Posterior cingulate gyrus (tissue), 11 donors: ENCODE results near the gene CKS2.
"Not testable (repeated sequence)": the region's sequence is repeated elsewhere in the genome, so short reads cannot be mapped to it uniquely, and the experiment has no call there.

Experiments
- DNase-seq, 10 donors: peaks; one replicate each; pipeline versions ENCODE4 v3.0.0 to v3.0.0-alpha.2; 2020 to 2021; ENCODE audit warnings: mixed read lengths in 3 of 10
- intact Hi-C: fragments of 100-400 bp; cut with DNase I; formaldehyde crosslinking; loops from one replicate; pipeline ENCODE4 v1.15.1; 2023

CKS2 gene

DNA sequence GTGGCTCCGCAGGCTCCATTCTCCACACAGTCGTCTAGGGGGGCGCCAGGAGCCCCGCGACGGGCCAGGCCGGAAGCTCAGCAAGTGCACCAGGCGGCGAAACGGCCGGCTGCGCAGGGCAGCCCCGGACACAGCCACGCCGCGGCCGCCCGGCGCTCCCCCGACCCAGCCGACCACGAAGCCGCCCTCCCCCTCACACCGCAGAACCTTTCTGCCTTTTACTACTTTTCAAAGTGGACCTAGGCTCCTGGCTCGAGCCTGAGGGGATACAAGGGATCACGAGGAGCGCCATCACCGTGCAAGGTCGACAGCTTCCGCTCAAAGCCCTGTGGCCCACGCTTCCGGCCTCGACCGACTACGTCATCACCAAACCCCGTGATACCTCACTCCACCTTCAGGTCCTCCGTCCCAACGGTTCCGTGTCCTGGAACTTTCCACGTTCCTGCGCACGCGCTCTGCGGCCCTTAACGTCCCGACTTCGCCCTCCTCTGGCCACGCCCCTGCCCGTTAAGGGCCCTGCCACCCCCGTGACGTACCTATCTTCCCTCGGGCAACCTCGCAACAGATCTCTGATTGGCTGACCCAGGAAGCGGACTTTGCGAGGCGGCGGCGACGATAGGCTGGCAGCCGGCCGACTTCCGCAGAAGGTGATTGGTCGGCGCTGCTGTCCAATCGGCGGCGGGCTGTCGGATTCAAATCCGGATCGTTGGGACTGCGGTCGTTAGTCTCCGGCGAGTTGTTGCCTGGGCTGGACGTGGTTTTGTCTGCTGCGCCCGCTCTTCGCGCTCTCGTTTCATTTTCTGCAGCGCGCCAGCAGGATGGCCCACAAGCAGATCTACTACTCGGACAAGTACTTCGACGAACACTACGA lies at the start of gene CKS2:
CKS2 (plus strand) TSS at position 721 of the 871 bp plus-strand sequence; CDS start at position 819, 98 bp downstream.
- DNase-seq, result peak; percentile 99 to 100 (median 100)
- intact Hi-C loops, result loop anchor here (1.0 to 10.0 kb wide), 2 partner anchors 8 to 136 kb away; partner anchors contain the start of genes SECISBP2 and SHC3

DNA sequence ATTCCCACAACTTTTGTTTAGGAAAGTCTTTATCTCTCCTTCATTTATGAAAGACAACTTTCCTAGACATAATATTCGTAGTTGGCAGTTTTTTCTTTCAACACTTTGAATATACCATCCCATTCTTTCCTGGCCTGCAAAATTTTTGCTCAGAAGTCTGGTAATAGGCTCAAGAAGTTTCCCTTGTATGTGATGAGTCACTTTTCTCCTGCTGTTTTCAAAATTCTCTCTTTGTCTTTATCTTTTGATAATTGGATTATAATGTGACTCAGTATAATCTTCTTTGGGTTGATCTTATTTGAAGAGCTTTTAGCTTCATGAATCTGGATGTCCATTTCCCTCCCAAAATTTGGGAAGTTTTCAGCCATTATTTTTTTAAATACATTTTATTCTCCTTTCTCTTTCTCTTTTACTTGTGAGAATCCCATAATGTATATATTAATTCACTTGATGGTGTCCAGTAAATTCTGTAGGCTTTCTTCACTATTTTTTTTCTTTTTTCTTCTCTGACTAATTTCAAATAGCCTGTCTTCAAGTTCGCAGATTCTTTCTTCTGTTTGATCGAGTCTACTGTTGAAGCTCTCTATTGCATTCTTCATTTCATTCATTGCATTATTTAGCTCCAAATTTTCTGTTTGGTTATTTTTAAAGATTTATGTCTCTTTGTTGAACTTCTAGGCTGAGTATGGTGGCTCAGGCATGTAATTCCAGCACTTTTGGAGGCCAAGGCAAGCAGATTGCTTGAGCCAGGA lies 37.3 kb upstream of the CKS2 start:
- intact Hi-C loops, result loop anchor here (10.0 kb wide), 1 partner anchor 269 kb away; no protein-coding TSS in a partner anchor

DNA sequence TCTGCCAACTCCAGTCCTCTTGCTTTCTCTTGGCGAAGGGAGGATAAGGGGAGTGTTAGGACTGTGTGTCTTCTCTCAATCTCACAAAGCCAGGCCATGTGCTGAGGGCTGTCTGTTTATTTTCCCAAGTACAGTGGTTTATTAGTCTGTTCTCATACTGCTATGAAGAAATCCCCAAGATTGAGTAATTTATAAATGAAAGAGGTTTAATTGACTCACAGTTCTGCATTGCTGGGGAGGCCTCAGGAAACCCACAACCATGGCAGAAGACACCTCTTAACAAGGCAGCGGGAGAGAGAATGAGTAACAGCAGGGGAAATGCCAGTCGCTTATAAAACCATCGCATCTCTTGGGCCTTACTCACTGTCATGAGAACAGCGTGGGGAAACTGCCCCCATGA lies 36.2 kb upstream of the CKS2 start:
- no peak for DNase-seq
- intact Hi-C loops, result loop anchor here (10.0 kb wide), 1 partner anchor 270 kb away; no protein-coding TSS in a partner anchor

More for the DNA sequence above, 37.3 kb upstream of the CKS2 start:
- no peak for DNase-seq

DNA sequence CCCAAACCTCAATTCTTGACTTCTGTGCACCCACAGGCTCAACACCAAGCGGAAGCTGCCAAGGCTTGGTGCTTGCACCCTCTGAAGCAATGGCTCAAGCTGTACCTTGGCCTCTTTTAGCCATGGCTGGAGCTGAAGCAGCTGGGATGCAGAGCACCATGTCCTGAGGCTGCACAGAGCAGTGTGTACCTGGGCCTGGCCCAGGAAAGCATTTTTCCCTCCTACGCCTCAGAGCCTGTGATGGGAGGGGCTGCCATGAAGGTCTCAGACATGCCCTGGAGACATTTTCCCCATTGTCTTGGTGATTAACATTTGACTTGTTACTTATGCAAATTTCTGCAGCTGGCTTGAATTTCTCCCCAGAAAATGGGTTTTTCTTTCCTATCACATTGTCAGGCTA lies 35.0 kb upstream of the CKS2 start:
- not testable (repeated sequence) for DNase-seq
- intact Hi-C loops, result loop anchor here (10.0 kb wide), 1 partner anchor 271 kb away; no protein-coding TSS in a partner anchor

DNA sequence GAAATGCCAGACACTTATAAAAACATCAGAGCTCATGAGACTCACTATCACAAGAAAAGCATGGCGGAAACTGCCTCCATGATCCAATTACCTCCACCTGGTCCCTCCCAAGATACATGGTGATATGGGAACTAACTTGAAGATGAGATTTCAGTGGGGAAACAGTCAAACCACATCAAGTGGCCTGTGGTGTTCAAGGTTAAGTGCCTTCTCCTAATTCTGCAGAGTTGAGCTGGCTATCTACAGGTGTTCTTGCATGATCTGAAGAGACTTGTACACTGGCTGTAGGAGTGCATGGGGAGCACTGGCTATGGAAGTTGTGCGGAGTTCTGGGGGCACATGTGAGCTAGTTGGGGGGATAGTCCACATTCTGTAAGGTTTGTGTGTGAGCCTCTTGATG lies 34.0 kb upstream of the CKS2 start:
- intact Hi-C loops, result loop anchor here (10.0 kb wide), 1 partner anchor 272 kb away; no protein-coding TSS in a partner anchor
- no peak for DNase-seq

DNA sequence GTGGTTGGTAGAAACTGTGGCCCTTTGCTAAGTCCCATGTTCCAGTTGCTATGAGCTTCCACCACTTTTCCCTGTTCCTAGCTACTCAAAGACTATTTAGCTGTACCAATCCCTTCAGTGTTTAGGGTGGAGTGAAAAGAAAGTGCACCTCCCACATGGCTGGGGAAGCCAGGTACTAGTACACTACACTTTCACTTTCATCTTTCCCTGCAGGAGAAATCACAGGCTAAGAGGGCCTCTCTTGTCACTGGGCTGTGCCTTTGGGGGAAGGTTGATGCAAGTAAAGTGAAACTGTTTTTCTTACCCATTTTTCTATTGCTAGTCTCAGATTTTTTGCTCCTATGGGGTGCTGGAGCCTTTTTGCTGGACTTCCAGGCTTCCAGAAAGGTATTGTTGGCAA lies 33.5 kb upstream of the CKS2 start:
- intact Hi-C loops, result loop anchor here (10.0 kb wide), 1 partner anchor 273 kb away; no protein-coding TSS in a partner anchor

DNA sequence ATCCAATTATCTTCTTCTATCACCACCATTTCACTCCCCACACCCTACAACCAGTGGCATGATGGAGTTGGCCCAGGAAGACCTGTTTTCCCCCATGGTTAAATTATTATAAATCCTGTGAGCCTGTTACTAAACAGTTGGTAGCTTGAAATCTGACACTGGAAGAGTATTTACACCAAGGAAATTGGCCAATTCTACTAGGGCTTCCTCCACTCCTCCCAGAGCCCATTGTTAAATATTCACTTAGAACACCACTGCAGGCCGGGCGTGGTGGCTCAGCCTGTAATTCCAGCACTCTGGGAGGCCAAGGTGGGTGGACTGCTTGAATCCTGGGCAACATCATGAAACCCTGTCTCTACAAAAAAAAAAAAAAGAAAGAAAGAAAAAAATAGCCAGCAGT lies 32.4 kb upstream of the CKS2 start:
- intact Hi-C loops, result loop anchor here (10.0 kb wide), 1 partner anchor 274 kb away; no protein-coding TSS in a partner anchor

More for the DNA sequence above, 33.5 kb upstream of the CKS2 start:
- DNase-seq, result no peak

DNA sequence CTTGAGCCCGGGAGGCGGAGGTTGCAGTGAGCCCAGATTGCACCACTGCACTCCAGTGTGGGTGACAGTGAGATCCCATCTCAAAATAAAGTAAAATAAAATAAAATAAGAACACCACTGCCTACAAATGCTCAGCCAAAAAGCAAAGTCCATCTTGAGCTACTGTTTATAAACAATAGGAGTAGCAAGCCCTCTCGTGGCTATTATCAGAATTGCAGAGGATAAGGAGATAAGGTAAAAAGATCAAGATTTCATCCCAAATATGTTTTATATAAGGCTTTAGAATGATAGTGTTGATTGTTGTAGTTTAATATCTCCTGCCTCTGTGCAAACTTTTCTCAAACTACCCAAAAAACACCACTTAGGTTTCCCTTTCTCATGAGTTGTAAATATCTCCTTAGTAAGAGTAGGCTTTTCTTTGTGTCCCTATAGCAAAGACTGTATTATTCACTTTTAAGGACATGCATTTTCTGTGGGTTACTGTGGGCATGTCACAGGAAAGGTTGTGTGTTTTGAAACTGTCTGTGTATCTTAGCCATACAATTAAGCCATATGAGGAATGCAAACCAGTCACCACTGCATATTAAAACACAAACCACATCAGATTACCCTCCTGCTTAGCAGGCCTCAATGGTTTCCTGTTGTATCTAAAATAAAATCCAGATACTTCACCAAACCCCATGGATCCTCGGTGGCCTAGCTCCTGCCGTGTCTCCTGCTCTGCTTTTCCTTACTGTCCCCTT lies 31.8 kb upstream of the CKS2 start:
- no peak for DNase-seq
- intact Hi-C loops, result loop anchor here (10.0 kb wide), 1 partner anchor 274 kb away; no protein-coding TSS in a partner anchor

More for the DNA sequence above, 32.4 kb upstream of the CKS2 start:
- DNase-seq, result no peak

DNA sequence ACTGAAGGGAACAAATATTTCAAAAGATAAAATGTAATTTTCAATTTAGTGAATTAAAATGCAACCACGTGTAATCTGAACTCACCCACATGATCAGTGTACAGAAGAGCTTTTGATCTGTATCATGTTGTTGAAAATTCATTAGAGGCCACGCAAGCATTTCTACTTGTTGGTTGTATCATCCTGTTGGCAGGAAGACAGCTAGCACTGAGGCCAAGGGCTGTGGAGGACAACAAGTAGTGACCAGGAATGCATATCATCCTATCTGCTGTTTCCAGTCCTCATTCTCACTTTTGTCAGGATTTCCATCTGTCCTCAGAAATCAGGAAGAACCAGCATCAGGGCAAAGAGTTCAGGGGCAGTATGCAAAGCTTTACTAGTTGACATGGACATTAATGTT lies 29.9 kb upstream of the CKS2 start:
- intact Hi-C loops, result loop anchor here (10.0 kb wide), 1 partner anchor 96 kb away; no protein-coding TSS in a partner anchor
- DNase-seq, result no peak

DNA sequence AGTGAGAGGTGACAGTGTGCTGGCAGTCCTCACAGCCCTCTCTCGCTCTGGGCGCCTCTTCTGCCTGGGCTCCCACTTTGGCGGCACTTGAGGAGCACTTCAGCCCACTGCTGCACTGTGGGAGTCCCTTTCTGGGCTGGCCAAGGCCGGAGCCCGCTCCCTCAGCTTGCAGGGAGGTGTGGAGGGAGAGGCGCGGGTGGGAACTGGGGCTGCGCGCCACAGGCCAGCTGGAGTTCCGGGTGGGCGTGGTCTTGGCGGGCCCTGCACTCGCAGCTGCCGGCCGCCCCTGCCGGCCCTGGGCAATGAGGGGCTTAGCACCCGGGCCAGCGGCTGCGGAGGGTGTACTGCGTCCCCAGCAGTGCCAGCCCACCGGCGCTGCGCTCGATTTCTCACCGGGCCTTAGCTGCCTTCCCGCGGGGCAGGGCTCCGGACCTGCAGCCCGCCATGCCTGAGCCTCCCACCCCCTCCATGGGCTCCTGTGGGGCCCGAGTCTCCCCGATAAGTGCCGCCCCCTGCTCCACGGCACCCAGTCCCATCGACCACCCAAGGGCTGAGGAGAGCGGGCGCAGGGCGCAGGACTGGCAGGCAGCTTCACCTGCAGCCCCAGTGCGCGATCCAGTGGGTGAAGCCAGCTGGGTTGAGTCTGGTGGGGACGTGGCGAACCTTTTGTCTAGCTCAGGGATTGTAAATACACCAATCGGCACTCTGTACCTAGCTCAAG lies 28.6 kb upstream of the CKS2 start:
- peak in 4 of 10 donors; percentile 7 to 85 (median 49) for DNase-seq

DNA sequence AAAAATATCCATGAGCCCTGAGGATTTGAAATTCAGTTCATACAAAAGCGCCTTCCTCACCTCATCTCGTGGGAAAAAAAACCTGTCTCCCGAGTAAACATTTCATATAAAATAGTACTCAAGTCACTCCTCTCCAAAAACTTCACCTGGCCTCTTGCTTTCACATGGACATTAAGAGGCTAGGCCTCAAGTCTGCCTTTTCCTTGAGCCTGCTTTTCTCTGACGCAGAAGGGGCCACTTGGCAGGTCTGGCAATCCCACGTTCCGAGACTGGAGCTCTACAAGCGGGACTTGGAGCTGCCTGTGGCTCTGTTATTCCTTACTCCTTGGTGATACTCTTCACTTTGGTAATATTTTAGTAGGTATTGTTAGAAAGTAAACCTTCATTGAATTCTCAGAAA lies 26.9 kb upstream of the CKS2 start:
- intact Hi-C loops, result loop anchor here (10.0 kb wide), 1 partner anchor 99 kb away; no protein-coding TSS in a partner anchor
- no peak for DNase-seq

More for the DNA sequence above, 28.6 kb upstream of the CKS2 start:
- intact Hi-C loops, result loop anchor here (10.0 kb wide), 1 partner anchor 98 kb away; no protein-coding TSS in a partner anchor

DNA sequence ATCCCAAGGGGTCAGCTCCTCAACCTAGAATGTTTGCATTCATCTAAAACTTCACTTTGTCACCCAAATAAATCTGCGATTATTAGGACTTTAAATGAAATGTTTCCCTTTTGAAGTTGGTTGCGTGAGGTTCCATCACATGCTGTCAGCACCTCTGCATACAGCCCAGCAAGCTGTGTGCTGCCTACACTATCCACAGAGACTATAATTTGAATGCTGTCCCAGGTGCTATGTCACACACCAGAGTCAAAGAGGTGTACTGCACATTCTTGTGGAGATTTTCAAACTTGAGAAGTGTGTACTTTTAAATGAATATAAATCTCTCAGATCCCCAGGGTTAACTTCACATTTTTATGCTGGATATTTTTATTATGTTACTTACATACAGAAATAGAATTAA lies 19.3 kb upstream of the CKS2 start:
- intact Hi-C loops, result no loop called here
- no peak for DNase-seq

DNA sequence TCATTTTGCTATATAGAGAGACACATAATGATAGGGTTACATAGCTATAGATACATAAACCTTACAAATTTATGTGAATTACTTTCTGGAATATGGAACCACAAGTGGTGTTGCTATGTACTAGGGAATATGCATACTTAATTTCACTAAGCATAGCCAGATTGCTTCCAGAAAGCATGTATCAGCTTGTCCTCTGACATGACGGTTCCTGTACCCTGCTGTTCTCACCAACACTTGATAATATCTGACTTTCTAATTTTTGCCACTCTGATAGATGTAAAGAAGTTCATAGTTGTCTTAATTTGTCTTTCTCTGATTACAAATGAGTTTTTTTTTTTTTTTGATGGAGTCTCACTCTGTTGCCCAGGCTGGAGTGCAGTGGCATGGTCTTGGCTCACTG lies 18.0 kb upstream of the CKS2 start:
- intact Hi-C loops, result no loop called here
- no peak for DNase-seq

DNA sequence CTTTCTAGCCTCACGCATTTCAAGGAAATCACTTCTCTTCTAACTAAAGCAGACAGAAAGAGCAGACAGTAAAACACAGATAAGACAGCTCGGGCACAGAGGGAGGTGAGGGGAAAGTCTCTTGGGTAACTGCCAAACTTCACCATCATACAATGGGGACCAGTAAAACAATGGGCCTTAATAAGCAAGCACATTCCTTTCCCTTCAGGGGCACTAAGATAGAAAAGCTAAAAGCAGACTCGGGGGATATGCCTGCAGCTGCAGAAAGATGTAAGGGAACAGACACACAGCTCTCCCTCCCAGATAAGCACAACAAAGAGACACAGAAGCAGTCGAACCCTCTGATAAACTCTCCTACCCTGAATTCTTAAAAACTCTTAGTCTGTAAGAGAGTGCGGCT lies 15.6 kb upstream of the CKS2 start:
- intact Hi-C loops, result no loop called here

DNA sequence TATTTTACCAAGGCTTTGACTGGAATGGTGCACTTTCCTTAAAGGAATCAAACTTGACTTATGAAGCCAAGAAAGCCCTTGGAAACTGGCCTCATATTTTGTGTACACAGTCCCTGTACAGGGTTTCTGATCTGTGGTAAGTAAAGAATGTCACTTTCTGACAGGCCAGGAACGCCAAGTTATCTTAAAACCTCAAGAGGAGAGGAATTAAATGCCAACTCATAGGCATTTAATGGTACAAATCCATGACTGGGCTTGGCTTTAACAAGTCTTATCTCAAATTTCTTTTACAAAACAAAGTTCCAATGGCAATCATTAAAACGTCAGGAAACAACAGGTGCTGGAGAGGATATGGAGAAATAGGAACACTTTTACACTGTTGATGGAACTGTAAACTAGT lies 9.0 kb upstream of the CKS2 start:
- intact Hi-C loops, DNase-seq: not testable (repeated sequence)

More for the DNA sequence above, 15.6 kb upstream of the CKS2 start:
- DNase-seq, result no peak

DNA sequence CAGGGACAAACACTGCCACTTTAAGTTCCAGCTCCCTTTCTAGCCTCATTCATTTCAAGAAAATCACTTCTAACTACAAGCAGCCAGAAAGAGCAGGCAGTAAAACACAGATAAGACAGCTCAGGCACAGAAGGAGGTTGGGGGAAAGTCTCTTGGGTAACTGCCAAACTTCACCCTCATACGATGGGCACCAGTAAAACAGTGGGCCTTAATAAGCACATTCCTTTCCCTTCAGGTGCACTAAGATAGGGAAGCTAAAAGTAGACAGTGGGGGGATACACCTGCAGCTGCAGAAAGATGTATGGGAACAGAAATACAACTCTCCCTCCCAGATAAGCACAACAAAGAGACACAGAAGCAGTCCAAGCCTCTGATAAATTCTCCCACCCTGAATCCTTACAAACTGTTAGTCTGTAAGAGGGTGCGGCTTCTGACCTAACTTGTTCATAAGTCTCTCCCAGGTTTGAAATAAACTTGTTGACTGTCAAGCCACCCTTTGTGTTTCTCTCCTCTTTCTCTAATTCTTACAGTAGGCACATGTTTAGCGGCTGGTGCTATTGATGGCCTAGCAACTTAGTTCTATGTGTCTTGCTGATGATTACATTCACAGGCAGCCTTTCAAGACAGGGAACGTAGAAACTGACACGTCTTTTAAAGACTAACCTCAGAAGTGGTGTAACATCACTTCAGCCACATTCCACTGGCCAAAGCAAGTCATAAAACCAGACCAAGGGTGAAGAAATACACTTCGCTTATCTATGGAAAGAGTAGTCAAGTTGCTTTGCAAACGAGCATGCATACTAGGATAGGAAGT lies 6.8 kb upstream of the CKS2 start:
- no peak for DNase-seq
- intact Hi-C loops, result no loop called here

DNA sequence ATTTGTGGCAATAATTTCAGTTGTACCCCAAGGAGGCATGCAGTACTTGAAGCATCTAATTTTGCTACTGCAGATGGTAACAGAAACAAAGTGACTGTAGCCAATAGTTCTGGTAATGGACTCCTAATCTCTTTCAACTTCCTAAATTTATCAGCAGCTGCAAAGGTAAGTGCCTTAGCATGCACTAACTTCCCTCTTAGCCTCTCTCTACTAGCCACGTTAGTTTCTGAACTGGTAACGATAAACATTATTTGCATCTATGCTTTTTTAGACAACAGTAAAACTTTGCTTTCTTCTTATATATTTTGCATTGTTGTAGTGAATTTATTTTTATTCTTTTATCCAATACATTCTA lies 6.2 kb upstream of the CKS2 start:
- DNase-seq, result no peak
- intact Hi-C loops, result no loop called here

DNA sequence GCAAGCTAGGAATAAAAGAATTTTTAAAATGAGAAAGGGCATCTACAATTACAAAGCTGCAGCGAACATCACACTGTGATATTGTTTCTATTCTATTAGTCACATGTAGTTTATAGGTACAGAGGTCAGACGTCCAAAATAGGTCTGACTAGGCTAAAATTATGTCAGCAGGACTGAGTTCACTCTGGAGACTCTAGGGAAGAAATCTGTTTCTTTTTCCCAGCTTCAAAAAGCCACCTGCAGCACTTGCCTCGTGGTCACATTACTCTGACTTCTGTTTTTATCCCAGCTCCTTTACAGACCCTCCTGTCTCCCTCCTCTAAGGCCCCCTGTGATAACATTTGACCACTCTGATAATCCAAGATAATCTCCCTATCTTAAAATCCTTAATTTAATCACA lies 5.1 kb upstream of the CKS2 start:
- intact Hi-C loops, result no loop called here

DNA sequence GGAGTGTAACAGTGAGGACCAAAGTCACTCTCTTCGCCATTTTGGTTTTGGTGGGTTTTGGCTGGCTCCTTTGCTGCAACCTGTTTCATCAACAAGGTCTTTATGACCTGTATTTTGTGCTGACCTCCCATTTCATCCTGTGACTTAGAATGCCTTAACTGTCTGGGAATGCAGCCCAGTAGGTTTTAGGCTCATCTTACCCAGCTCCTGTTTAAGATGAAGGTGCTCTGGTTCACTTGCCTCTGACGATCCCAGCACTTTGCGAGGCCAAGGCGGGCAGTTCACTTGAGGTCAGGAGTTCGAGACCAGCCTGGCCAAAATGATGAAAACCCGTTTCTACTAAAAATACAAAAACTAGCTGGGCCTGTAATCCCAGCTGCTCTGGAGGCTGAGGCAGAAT lies 1.8 kb upstream of the CKS2 start:
- intact Hi-C loops, result no loop called here
- DNase-seq, result no peak

More for the DNA sequence above, 5.1 kb upstream of the CKS2 start:
- DNase-seq, result no peak
